H1 (cell line): ENCODE data around the gene AGPAT2. TPM values are rescaled to one million over a fixed set of nuclear protein-coding genes. Genes with fewer than 3 reads are reported as not detected.
"Not testable (repeated sequence)": the region's sequence is repeated elsewhere in the genome, so short reads cannot be mapped to it uniquely, and the experiment has no call there.

Experiments
- CTCF ChIA-PET: fragments of 300-600 bp; sonication (Branson Sonifier 250); formaldehyde crosslinking; loops from one replicate; lab custom pipeline; 2021; ENCODE audit not compliant: partially characterized antibody; lab: Charles Lee
- POLR2A ChIA-PET: fragments of 300-600 bp; sonication (Branson Sonifier 250); formaldehyde crosslinking; loops from one replicate; lab custom pipeline; 2021; ENCODE audit warnings: inconsistent platforms; ENCODE audit not compliant: partially characterized antibody; lab: Charles Lee
- DNase-seq, 2 experiments: peaks; one replicate each; pipeline versions ENCODE4 v3.0.0 to v3.0.0-alpha.2; 2010 to 2022; ENCODE audit warnings: low spot score in 2 of 2, low read depth in 1 of 2, mixed read lengths in 1 of 2
- FAIRE-seq: peaks from 2 replicates; lab custom pipeline; 2011; peaks lifted over from hg19 to GRCh38; lab: Jason Lieb, UNC
- H2AFZ ChIP-seq: 2 replicates; pipeline ENCODE4 v1.8.1; 2012; ENCODE audit warnings: low read length, inconsistent platforms
- H2AK5ac ChIP-seq: 2 replicates; pipeline ENCODE4 v1.6.1; 2013; ENCODE audit warnings: low read depth, low read length
- H2BK120ac ChIP-seq: replicated peaks from 2 replicates; pipeline ENCODE3; 2013; ENCODE audit warnings: low read depth, low read length, inconsistent platforms
- H2BK12ac ChIP-seq: 2 replicates; pipeline ENCODE4 v1.6.1; 2013; ENCODE audit warnings: low read depth, low read length
- H2BK15ac ChIP-seq: 2 replicates; pipeline ENCODE4 v1.6.1; 2013; ENCODE audit warnings: low read length
- H2BK20ac ChIP-seq: 2 replicates; pipeline ENCODE4 v1.6.1; 2013; ENCODE audit warnings: low read length
- H2BK5ac ChIP-seq: 2 replicates; pipeline ENCODE4 v1.6.1; 2013; ENCODE audit warnings: low read depth, low read length
- H3K14ac ChIP-seq: 2 replicates; pipeline ENCODE4 v1.6.1; 2013; ENCODE audit warnings: inconsistent platforms; ENCODE audit not compliant: insufficient read length
- H3K18ac ChIP-seq: 2 replicates; pipeline ENCODE4 v1.6.1; 2013; ENCODE audit warnings: low read length; ENCODE audit errors: extremely low read depth
- H3K23ac ChIP-seq: 2 replicates; pipeline ENCODE4 v1.6.1; 2013; ENCODE audit warnings: inconsistent platforms; ENCODE audit not compliant: insufficient read length
- H3K23me2 ChIP-seq: 2 replicates; pipeline ENCODE4 v1.6.1; 2013; ENCODE audit warnings: low read depth, low read length
- H3K27ac ChIP-seq: 2 replicates; pipeline ENCODE4 v1.6.1; 2011; ENCODE audit warnings: low read depth, low read length, inconsistent platforms
- H3K27me3 ChIP-seq, 4 experiments: replicated peaks in 1 of 4; 1 replicate in 1 of 4; 2 replicates in 3 of 4; pipeline versions ENCODE4 v1.6.1 to v1.8.1; 2011 to 2013; ENCODE audit warnings: low read length in 3 of 4, mild to moderate bottlenecking in 3 of 4, inconsistent platforms in 2 of 4, mixed read lengths in 2 of 4, moderate library complexity in 1 of 4; ENCODE audit not compliant: control insufficient read depth in 3 of 4, insufficient read depth in 3 of 4; ENCODE audit errors: extremely low read depth in 1 of 4
- H3K36me3 ChIP-seq, 4 experiments: 2 replicates each; pipeline versions ENCODE4 v1.6.1 to v1.8.1; 2011 to 2013; ENCODE audit warnings: mild to moderate bottlenecking in 4 of 4, low read length in 3 of 4, moderate library complexity in 2 of 4, control low read depth in 1 of 4, inconsistent platforms in 1 of 4; ENCODE audit not compliant: insufficient read depth in 4 of 4, control insufficient read depth in 2 of 4
- H3K4ac ChIP-seq: replicated peaks from 2 replicates; pipeline ENCODE3; 2013; ENCODE audit warnings: low read length, low read depth, mixed read lengths, inconsistent platforms; ENCODE audit not compliant: insufficient read length
- H3K4me1 ChIP-seq, 4 experiments: replicated peaks in 1 of 4; 1 replicate in 1 of 4; 2 replicates in 3 of 4; pipeline versions ENCODE4 v1.6.1 to v1.8.1; 2011 to 2013; ENCODE audit warnings: low read length in 3 of 4, inconsistent platforms in 2 of 4, mixed read lengths in 1 of 4; ENCODE audit not compliant: insufficient read depth in 4 of 4, control insufficient read depth in 3 of 4
- H3K4me2 ChIP-seq, 2 experiments: 2 replicates each; pipeline versions ENCODE4 v1.6.1 to v1.8.1; 2011 to 2013; ENCODE audit warnings: low read depth in 2 of 2, low read length in 2 of 2, control low read depth in 1 of 2, inconsistent platforms in 1 of 2, mild to moderate bottlenecking in 1 of 2; ENCODE audit not compliant: insufficient read depth in 1 of 2
- H3K4me3 ChIP-seq, 4 experiments: fragments of 200-600, 300-600 bp in 1 of 4; sonication (generic), shearing (Covaris generic), sonication (Bioruptor Twin) in 1 of 4; 2 replicates each; pipeline versions ENCODE4 v1.5.1 to v1.8.1; 2011 to 2016; ENCODE audit warnings: low read length in 4 of 4, low read depth in 3 of 4, control low read depth in 2 of 4, inconsistent platforms in 2 of 4, mild to moderate bottlenecking in 2 of 4, mixed read lengths in 1 of 4, moderate library complexity in 1 of 4; ENCODE audit not compliant: insufficient read depth in 2 of 4; ENCODE audit errors: extremely low read depth in 1 of 4
- H3K56ac ChIP-seq: replicated peaks from 2 replicates; pipeline ENCODE3; 2013; ENCODE audit warnings: low read depth, mild to moderate bottlenecking, mixed read lengths, low read length, inconsistent platforms; ENCODE audit not compliant: insufficient read length
- H3K79me1 ChIP-seq: 2 replicates; pipeline ENCODE4 v1.6.1; 2013; ENCODE audit warnings: low read depth, low read length, control low read depth
- H3K79me2 ChIP-seq, 2 experiments: 2 replicates each; pipeline versions ENCODE4 v1.6.1 to v1.8.1; 2012 to 2013; ENCODE audit warnings: low read length in 2 of 2, mild to moderate bottlenecking in 2 of 2, inconsistent platforms in 1 of 2; ENCODE audit not compliant: insufficient read depth in 2 of 2, control insufficient read depth in 1 of 2
- H3K9ac ChIP-seq, 4 experiments: replicated peaks in 1 of 4; 1 replicate in 1 of 4; 2 replicates in 3 of 4; pipeline versions ENCODE4 v1.6.1 to v1.8.1; 2011 to 2013; ENCODE audit warnings: low read depth in 3 of 4, low read length in 3 of 4, control low read depth in 2 of 4, mild to moderate bottlenecking in 2 of 4, moderate library complexity in 2 of 4, inconsistent platforms in 1 of 4; ENCODE audit errors: extremely low read depth in 1 of 4
- H3K9me3 ChIP-seq, 2 experiments: 2 replicates each; pipeline versions ENCODE4 v1.6.1 to v1.8.1; 2012 to 2013; ENCODE audit warnings: mild to moderate bottlenecking in 2 of 2, moderate library complexity in 2 of 2, control low read depth in 1 of 2, inconsistent platforms in 1 of 2, low read depth in 1 of 2, low read length in 1 of 2, mixed read lengths in 1 of 2; ENCODE audit not compliant: insufficient read depth in 2 of 2
- H4K20me1 ChIP-seq, 2 experiments: replicated peaks in 1 of 2; 2 replicates each; pipeline versions ENCODE3 to v1.8.1; 2011 to 2013; ENCODE audit warnings: inconsistent platforms in 2 of 2, low read length in 2 of 2, mild to moderate bottlenecking in 1 of 2; ENCODE audit not compliant: insufficient read depth in 2 of 2, control insufficient read depth in 1 of 2
- H4K5ac ChIP-seq: 2 replicates; pipeline ENCODE4 v1.6.1; 2013; ENCODE audit warnings: low read length, low read depth, mixed read lengths, inconsistent platforms; ENCODE audit not compliant: insufficient read length
- H4K8ac ChIP-seq: 2 replicates; pipeline ENCODE4 v1.8.0; 2013; ENCODE audit warnings: mild to moderate bottlenecking, moderate library complexity, low read length, inconsistent platforms; ENCODE audit not compliant: insufficient read depth; ENCODE audit errors: extremely low read depth
- H4K91ac ChIP-seq: replicated peaks from 2 replicates; pipeline ENCODE3; 2013; ENCODE audit warnings: low read length, mixed read lengths, inconsistent platforms; ENCODE audit not compliant: insufficient read length
- WGBS, 2 experiments: shearing (Covaris generic) in 1 of 2; methylation state at CpG; one replicate each; pipeline versions ENCODE4 v1.1.6 to v1.1.7; 2013 to 2015; ENCODE audit warnings: low lambda C conversion rate in 2 of 2, mixed read lengths in 2 of 2, inconsistent platforms in 1 of 2, low coverage in 1 of 2, missing lambda C conversion rate in 1 of 2; ENCODE audit not compliant: insufficient replicate concordance in 2 of 2, insufficient coverage in 1 of 2, insufficient read length in 1 of 2; ENCODE audit errors: extremely low coverage in 1 of 2, missing lambda C conversion rate in 1 of 2; 5-methylcytosine and 5-hydroxymethylcytosine counted together
- polyA plus RNA-seq, 7 experiments: library from polyadenylated mRNA; depleted of rRNA in 3 of 7; stranded (reverse) in 5 of 7; unstranded in 2 of 7; fragments of >200 nt in 5 of 7; fragments of 200-250 nt in 2 of 7; gene quantifications; 1 replicate in 5 of 7; 2 replicates in 1 of 7; 4 replicates in 1 of 7; pipeline versions ENCODE4 v1.2.1 to v1.2.3, GENCODE V29; 2011 to 2013; ENCODE audit warnings: missing spikeins in 2 of 7, mixed read lengths in 2 of 7
- total RNA-seq: library from RNA; stranded (reverse); fragmentation: NEBNext Ultra II Directional; extraction: Animal tissue kit (Norgen Biotek cat#: 25700); gene quantifications from 2 replicates; pipeline ENCODE4 v1.2.1, GENCODE V29; 2021

The AGPAT2 gene
- total and polyA plus RNA-seq, 2 of the 8 experiments (the other 6 are each of a cell fraction or from before 2014, with no cell fraction given): 31.6 to 37.6 TPM

DNA sequence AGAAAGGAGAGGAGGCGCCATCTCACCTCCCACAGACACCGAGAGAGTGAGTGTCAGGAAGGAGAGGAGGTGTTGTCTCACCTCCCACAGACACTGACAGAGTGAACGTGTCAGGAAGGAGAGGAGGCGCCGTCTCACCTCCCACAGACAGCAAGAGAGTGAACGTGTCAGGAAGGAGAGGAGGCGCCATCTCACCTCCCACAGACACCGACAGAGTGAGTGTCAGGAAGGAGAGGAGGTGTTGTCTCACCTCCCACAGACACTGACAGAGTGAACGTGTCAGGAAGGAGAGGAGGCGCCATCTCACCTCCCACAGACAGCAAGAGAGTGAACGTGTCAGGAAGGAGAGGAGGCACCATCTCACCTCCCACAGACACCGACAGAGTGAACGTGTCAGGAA, 55.2 kb downstream of the AGPAT2 start:
- not testable (repeated sequence) for H3K23me2 ChIP-seq, H4K5ac ChIP-seq, H3K9ac ChIP-seq, H4K91ac ChIP-seq, H2BK5ac ChIP-seq, H3K79me1 ChIP-seq, H3K27ac ChIP-seq, H3K79me2 ChIP-seq, H2AK5ac ChIP-seq, H3K4ac ChIP-seq, H3K14ac ChIP-seq, H3K36me3 ChIP-seq, DNase-seq, H4K8ac ChIP-seq, H3K4me3 ChIP-seq, H2AFZ ChIP-seq, H2BK120ac ChIP-seq, H4K20me1 ChIP-seq, H3K18ac ChIP-seq, H2BK20ac ChIP-seq, H3K4me2 ChIP-seq, H3K4me1 ChIP-seq, H2BK15ac ChIP-seq, H3K9me3 ChIP-seq, H3K23ac ChIP-seq, H2BK12ac ChIP-seq, H3K56ac ChIP-seq, H3K27me3 ChIP-seq, FAIRE-seq
- ChIA-PET POLR2A (interaction anchor here (0.9 to 1.4 kb wide), 4 partner anchors 144 to 152 kb away, joined by 3 to 4 read pairs (median 3); no protein-coding TSS in a partner anchor), CTCF (interaction anchor here (0.5 to 1.4 kb wide), 31 partner anchors 8 to 319 kb away, joined by 3 to 82 read pairs (median 4); partner anchors contain the start of gene EGFL7)
- 76% methylated on average over 4 of the region's 13 CpGs; no CpG with 5 or more reads in 1 of the 2 experiments for WGBS, 2 experiments
